GM04503 (cell line): ENCODE measurements around the gene HDX.
A peak's percentile ranks its signal among the peaks of the same experiment; 100 is the strongest.
"Not testable (repeated sequence)": the region's sequence is repeated elsewhere in the genome, so short reads cannot be mapped to it uniquely, and the experiment has no call there.

ENCODE experiments used
- DNase-seq: peaks from one replicate; pipeline ENCODE4 v3.0.0-alpha.2; 2012; ENCODE audit warnings: low read depth

The HDX gene, protein sequence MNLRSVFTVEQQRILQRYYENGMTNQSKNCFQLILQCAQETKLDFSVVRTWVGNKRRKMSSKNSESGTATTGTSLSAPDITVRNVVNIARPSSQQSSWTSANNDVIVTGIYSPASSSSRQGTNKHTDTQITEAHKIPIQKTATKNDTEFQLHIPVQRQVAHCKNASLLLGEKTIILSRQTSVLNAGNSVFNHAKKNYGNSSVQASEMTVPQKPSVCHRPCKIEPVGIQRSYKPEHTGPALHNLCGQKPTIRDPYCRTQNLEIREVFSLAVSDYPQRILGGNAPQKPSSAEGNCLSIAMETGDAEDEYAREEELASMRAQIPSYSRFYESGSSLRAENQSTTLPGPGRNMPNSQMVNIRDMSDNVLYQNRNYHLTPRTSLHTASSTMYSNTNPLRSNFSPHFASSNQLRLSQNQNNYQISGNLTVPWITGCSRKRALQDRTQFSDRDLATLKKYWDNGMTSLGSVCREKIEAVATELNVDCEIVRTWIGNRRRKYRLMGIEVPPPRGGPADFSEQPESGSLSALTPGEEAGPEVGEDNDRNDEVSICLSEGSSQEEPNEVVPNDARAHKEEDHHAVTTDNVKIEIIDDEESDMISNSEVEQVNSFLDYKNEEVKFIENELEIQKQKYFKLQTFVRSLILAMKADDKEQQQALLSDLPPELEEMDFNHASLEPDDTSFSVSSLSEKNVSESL

DNA sequence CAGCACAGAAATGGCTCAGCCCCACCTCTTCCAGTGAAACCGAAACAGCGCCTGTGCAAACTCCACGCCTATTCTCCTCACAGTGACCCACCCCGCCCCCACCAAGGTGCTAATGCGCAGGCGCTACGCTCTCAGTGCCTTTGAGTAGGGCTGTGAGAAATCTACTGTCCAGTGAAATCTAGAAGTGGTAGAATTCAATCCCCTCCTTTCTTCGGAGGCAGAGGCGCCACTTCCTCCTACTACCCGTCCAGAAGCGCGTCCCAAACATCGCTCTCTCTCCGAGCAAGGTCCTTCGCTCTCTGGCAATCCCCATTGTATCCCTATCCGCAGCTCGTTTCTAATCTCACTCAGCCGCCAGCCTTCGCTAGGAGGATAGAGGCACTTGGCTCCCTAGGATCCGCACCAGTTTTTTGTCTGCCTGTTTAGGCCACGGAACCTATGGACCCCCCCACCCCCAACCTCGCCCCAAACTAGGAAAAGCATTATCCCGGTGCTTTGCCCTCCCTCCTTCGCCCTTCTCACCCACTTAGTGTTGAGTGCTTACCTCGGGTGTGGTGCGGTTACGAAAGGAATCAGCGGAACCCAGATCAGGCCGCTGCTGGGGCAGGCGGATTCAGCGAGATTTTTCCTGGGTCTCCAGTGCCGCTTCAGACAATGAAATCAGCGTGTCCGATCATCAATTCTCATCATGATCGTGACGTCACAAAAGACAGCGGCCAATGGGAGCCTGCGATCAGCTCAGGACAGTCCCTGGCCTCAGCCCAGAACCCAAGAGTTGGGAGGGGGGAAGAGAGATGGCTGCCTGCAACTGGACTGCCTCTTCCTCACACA is at the start of gene HDX:
TSS of gene HDX (minus strand) at position 656 of the 831 bp plus-strand sequence. CDS start 27,056 bp downstream, outside the sequence.
- DNase-seq, result peak; percentile 37

DNA sequence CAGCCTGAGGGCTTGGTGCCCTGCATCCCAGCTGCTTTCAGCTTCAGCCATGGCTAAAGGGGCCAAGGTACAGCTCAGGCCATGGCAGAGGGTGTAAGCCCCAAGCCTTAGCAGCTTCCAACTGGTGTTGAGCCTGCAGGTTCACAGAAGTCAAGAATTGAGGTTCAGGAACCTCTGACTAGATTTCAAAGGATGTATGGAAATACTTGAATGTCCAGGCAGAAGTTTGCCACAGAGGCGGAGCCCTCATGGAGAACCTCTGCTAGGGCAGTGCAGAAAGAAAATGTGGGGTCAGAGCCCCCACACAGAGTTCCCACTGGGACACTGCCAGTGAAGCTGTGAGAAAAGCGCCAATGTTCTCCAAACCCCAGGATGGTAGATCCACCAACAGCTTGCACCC is 39.1 kb upstream of the HDX start:
- DNase-seq, result not testable (repeated sequence)

DNA sequence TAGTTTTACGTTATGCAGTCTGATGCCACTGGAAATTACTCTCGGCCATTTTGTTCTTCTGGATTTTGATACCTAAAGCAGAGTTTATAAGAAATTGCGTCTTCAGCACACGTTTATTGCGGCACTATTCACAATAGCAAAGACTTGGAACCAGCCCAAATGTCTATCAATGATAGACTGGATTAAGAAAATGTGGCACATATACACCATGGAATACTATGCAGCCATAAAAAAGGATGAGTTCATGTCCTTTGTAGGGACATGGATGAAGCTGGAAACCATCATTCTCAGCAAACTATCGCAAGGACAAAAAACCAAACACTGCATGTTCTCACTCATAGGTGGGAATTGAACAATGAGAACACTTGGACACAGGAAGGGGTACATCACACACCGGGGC is 35.4 kb upstream of the HDX start:
- not testable (repeated sequence) for DNase-seq

DNA sequence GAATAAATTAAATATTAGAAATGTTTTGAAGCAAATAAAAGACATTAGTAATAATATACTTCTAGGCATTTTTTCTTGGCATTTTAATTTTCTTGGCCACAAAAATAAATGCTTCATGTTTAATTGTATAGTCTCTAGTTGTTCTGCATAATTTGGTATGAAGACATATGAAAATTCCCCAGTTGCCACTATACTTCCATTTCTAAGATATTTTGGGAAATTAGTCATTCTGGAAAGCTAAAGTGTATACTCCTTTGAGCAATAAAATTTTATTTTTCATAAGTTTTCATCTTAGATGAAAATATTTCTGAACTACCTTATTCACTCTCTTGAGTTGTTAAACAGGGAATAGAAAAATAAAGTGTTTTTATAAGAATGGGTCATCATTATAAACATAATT is 13.8 kb downstream of the HDX start:
- no peak for DNase-seq

DNA sequence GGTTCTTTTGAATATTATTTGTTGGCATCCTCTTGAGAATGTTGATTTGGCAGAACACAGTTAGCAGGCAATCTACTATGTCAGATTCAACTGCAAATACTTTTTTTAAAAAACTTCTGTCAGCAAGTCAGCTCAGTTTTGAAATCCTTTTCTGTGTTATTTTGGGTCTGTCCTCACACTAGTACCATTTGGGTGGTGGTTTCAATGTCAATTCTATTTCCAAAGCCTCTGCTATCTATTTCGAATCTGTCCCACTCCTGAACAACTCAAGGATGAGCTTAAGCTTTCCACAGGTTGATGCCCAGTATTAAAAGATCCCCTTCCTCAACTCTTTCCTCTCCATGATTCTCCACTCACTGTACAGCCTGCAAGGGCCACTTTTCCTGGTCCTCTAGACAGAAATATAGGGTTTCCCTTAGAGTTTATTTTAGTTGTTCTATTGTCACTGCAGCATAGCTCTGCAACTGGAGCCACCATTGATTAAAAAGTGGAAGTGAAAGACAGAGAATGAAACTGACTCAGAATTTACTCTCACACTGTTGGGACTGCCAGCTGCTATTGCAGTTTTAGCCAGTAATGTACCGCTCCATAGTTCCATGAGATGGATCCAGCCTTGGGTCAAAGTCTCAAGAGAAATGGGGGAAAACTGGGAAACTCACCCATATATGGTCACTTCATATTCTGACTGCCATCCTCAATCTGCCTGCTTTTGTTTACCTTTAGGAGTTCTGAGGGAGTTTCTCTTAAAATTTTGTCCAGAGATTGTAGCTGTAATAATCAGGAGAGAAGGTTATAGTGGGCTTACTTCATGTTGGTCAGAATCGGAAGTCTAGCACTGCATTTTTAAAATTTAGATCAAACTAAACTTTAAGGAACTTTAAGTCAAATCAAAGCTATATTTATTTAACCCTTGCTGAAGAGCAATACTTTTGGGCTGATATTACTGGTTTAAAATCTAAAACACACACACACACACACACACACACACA is 14.6 kb downstream of the HDX start:
- no peak for DNase-seq

DNA sequence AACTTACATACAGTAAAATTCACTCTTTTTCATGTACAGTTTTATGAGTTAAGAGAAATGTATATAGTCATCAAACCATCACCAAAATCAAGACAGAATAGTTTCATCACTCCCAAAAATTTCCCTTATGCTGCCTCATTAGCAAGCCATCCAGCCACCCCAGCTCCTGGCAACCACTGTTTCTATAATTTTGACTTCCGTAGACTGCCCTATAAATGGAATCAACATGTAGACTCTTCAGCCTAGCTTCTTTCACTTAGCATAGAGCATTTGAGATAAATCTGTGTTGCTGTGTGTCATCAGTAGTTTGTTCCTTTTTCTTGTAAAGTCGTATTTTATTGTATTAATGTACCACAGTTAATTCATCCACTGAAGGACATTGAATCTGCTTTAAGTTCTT is 23.2 kb downstream of the HDX start:
- DNase-seq, result no peak

DNA sequence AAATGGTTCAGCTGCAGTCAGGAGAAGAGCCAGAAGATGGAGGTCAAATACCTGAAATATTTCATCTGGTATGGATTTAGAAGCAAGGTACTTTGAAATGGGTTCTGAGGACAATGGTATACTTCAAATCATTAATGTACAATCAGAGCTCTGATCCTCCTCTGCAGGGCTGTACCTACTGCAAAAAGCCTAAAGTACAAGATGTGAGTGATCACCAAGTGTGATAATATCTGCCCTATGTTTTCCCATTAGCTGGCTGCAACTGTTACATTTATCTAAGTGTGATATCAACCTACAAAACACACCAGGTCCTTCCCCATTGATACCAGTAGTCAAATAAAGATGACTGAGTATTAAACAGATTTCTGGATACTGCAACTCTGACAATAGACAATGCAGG is 25.1 kb downstream of the HDX start:
- no peak for DNase-seq

DNA sequence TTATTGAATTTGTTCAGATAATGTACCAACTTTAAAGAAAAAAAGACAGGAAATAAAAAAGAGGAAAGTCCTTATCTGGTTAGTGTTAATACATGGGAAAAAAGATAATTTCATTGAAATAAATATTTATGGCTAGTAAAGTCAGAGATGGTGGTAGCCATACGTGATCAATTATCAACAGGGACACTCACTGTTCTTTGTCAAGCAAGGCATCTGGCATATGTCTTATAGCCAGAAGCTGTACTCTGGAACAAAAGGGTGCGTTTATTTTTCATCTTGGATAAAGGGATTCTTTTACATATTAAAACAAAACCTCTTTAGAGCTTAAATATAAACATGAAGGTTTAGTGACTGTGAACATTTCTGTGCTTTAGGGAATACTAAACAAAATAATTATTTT is 26.7 kb downstream of the HDX start:
- no peak for DNase-seq

DNA sequence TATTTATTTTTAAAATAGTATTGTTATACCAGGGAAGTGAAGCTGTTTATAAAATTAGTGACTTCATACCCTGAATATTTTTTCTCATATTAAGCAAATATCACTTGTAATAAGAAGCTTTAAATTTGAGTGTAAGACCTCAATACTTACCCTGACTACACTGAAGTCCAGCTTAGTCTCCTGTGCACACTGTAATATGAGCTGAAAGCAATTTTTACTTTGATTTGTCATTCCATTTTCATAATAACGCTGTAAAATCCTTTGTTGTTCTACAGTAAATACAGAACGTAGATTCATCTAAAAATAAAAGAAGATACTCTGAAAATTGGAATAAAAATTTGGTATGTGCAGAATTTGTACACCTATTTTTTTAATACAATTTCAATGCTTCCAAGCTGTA is 27.2 kb downstream of the HDX start:
- DNase-seq, result no peak

DNA sequence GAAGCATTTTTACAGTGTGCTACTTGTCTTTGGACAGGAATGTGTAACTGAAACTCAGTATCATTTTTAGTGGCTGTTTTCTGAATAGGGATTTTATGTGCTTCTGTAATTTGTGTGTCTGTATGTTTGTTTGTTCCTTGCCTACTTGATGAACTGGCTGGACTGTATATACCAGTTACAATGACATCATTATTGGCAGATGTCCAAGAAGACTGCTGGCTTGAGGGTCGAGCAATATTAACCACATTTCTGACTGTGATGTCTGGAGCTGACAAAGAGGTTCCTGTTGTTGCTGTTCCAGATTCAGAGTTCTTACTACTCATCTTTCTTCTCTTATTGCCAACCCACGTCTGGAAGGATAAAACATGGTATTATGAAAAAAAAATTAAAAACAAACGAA is 33.0 kb downstream of the HDX start:
- DNase-seq, result no peak

DNA sequence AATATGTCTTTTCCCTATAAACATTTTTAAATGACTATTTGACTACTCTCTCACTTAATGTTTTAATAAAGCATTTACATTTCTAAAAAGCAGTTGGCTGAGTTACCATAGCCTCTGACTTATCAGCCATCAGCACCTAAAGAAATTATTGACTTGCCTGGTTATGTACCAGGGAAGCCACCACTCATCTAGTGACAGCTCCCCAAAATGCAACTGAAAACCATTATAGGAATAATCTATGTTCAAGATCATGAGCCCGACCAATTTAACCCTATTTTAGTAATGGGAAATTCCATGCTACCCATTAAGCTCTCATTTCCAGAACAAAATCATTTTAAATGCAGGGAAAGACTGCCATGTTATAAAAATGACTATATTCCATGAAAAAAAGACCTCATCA is 34.4 kb downstream of the HDX start:
- no peak for DNase-seq

DNA sequence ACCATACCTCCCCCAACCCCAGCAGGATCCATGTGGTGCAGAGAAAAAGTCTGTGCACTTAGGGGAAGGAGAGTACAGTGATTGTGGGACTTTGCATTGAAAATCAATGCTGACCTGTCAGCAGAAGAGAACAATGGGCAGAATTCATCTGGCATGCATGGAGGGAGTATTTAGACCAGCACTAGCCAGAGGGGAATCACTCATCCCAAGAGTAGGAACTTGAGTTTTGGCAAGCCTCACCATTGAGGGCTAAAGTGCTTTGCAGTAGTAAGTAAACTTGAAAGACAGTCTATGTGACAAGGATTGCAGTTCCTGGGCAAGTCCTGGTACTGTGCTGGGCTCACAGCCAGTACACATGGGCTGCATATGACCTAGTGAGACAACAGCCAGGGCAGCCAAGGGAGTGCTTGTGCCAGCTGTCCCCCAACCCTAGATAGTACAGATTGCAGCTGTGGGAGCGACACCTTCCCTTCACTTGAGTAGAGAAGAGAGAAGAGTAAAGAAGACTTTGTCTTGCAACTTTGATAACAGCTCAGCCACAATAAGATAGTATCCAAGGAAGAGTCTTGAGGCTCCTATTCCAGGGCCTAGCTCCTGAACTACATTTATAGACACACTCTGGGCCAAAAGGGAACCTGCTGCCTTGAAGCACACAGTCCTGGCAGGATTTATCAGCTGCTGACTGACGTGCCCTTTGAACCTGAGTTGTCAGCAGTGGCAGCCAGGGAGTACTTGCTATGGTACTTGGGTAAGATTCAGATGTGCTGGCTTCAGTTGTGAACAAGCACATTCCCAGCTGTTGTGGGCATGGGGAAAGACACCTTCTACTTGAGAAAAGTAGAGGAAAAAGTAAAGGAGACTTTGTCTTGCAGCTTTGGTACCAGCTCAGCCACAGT is 48.7 kb downstream of the HDX start:
- no peak for DNase-seq

DNA sequence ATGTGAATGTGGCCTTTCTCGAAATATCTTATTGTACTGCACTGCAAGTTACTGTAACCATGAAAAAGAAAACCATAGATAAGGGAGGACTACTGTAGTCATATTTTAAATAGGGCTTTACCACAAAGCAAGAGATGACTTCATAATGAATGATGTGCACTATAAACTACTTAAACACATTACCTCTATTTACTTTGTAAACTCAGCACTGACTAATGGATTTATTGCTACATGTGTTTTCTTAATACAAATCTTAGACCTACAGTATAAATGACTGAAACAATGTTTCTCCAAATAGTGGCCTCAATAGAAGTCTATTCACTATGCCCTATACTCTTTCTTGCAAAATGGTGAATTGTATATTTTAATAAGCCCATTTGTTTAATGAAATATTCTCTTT is 61.1 kb downstream of the HDX start:
- no peak for DNase-seq

DNA sequence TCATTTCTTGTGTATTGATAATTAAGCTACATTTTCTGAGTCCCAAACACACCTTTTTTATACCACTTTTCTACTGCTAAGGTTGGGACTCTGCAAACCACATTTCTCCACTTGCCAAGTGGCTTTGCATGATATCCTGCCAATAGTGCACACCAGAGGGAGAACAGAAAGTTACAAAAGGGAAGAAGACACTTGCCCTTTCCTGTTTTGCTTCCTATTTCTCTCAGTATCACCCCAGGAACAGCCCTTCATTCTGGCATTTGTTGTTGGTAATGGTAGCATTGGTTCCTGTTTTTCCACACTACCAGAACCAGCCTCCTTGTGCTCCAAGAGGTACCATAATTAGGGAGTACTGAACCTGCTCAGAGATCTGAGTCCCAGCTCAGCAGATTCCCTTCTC is 87.1 kb downstream of the HDX start:
- no peak for DNase-seq

DNA sequence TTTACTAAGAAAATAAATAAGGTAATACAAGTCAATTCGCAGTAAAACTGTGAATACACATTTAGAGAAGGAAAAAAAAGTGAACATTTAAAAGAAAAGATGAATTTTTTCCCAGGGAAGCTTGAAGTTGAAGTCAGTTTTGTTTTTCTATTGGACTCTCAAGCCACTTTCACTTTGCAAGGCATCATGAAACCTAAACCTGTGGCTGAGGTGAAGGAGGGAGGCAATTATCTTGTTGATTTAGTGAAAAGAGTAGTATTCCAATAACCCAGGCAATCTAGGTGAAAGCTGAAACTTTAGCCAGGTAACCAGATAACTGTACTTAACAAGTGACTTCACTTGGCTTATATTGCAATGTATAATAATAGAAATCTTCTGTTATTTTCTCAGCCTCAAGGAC is 138.6 kb downstream of the HDX start:
- no peak for DNase-seq

DNA sequence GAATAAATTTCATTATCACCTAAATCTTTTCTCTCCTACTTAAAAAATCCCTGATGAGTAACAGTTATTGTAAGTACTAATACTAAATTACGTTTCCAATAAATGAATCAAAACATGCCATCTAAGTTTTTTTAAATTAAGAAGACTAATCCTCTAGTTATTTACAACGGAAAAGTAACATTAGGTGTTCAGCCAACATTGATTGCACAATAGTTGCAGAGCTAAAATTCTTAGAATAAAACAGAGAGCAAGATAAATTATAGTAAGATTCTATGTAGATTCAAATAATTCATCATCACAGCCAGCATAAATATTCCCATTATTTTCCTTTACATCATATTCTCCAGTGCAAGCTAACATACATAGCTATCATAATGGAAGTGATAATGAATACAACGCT is 139.2 kb downstream of the HDX start:
- DNase-seq, result peak; percentile 1

DNA sequence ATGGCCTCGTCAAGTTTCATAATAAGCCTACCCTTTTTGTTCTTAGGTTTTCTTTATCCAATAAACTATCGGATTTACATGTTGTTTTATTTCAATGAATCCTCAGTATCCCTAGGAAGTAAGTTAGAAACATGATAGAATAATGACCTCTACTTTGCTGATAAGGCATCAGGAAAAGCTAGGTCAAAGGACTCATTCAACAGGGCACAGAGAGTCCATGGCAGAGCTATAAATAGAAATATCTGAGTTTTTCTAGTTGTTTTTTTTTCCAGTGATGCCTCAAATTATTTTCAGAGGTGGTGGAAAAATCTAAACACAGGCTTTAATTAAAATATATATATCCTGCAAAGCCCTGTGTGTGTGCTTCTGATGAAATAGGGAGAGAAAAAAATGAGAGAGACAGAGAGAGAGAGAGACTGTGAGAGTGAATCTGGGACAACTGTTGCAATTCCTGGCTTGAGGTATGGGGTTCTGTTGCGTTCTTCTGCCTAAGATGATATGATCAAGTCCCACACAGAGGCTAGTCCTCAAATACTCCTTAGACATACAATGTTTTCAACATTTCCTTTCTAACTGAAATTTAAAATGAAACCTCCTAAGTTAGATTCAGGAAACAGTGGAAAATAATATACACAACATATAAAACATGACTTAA is 139.9 kb downstream of the HDX start:
- peak; percentile 3 for DNase-seq

DNA sequence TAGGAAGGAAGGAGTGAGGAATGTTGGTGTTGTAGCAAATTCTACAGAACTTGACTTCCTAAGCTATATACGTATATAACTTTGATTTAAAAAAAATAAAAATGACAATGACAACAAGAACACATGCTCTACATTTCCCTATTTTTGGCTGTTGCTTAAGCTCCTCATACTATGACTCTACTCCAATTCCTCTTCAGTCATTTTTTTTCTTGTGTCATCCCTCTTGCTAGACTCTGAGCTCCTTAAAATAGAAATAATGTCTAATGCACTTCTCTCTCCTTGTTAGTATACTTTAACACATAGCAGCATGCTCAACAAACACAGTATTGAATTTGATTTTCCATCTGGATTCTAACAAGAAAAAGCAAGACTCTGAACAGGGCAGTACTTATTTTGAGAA is 144.0 kb downstream of the HDX start:
- DNase-seq, result no peak

DNA sequence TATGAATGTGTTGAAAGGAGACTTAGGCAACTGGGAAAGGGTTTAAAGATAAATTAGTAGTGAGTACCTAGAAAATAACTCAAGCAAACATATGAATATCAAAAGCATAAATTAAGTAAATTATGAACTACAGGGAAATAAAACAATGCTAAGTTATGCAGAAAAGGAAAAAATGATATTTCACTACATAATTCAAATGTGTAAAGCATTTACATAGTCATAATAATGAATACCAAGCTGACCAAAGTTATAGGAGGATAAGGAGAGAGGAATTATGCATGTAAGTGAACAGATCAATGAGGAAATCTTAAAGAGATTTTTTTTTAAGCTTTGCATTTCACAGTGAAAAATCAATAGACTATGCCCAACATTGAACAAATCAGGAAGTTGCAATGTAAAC is 145.0 kb downstream of the HDX start:
- no peak for DNase-seq

DNA sequence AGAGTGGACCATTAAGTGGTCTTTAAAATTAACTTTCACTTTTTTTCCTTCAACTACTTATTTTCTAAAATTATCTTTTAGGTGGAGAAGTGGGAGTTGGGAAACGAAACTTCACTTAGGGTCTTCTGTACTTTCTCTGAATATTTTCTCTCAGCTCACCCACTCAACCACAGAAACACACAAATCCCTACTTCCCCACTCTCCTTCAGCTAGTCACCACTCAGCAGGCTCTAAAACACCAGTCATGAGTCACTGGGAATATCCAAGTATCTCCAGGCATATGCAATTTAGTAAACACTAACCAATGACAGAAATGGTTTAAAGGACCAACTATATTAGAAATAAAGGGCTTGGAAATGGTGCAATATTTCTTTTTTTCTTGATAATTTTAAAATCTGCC is 161.3 kb downstream of the HDX start:
- no peak for DNase-seq
